Thyroid gland (tissue), 4 donors: ENCODE results near the gene PARD3B.

Experiments used
- CTCF ChIP-seq, 6 experiments: fragments of 200-600 bp in 3 of 6; fragments of 450-650 bp in 3 of 6; sonication (generic) in 3 of 6; IDR thresholded peaks; one replicate each; pipeline ENCODE4 v1.5.1; 2016 to 2019; ENCODE audit warnings: antibody characterized with exemption in 6 of 6, mild to moderate bottlenecking in 2 of 6, inconsistent platforms in 1 of 6, moderate library complexity in 1 of 6
- POLR2A ChIP-seq, 2 donors: fragments of 450-650 bp; IDR thresholded peaks; one replicate each; pipeline ENCODE4 v1.6.1; 2017; ENCODE audit warnings: antibody characterized with exemption in 2 of 2, mild to moderate bottlenecking in 2 of 2, moderate library complexity in 1 of 2

GRCh38 chr2:204722207-204722606 is 176.9 kb downstream of the PARD3B start:
- no peak for TF ChIP-seq CTCF (IDR thresholded peaks at IDR 0.05)
- TF ChIP-seq POLR2A (IDR thresholded peaks at IDR 0.05): no peak
